ENCODE measurements around the gene SYT5. TPM values are rescaled to one million over a fixed set of nuclear protein-coding genes. Genes with fewer than 3 reads are reported as not detected.
"Not testable (repeated sequence)": the region's sequence is repeated elsewhere in the genome, so short reads cannot be mapped to it uniquely, and the experiment has no call there.

Gene SYT5
- total RNA-seq, 2 donors from 2014 or later, result 0.67 to 3.2 TPM

DNA sequence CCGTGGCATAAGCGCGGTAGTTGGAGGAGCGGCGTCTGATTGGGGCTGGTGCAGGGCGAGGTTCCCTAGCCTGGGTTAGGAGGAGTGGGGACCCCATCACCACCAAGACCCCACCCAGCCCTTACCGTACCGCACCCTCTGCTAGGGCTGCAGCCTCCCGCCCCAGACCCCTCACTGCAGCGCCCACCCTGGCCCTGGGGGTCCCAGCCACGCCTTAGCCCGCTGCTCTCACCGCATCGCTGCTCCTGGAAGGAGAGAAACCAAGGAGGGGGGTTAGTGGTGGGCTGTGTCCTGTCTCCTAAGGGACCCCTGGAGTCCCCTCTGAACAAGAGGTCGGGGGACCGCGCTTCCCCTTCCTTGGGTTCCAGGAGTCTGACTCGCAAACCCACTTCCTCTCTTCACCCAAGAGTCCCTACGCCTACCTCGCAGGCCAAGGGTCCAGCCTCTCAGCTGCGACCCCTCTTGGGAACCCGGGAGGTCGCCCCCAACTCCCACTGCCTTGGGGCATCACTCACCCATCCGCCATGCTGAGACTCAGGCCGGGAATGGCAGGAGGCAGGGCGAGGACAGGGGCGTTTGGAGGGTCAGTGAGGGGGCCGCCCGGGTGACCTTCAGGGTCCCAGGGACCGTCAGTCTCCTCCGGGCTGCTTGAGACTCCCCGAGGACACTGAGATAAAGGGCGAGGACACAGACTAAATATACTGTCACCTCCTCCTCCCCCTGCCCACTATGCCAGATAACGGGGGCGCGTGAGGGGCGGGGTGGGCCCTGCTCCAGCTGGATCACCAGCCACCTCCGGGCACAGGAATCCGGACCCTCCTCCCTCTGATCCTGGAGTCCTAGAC is 22.8 kb downstream of the SYT5 start, which contains the start of gene TNNI3:
TSS of gene TNNI3 (minus strand) at position 669 of the 845 bp plus-strand sequence. CDS start at position 526, 143 bp downstream.
- Histone ChIP-seq H3K4me3 (no peak within 1 kb of the TSS), H3K9ac (ENCODE audit: low read depth in 2 of 2, low read length in 2 of 2) (peak within 1 kb of the TSS in 1 of 2 donors; percentile 5), H3K27me3 (peaks cover 21% of the 10 kb centered on the region), H3K27ac (no peak within 1 kb of the TSS), H3K4me1 (no peaks in the 10 kb centered on the region), H3K9me3 (no peaks in the 10 kb centered on the region), H3K36me3 (no peaks in the 10 kb centered on the region)
- intact Hi-C loops (cut with DNase I), result no loop called here
- no peak for DNase-seq
- TF ChIP-seq, protein P1, sequence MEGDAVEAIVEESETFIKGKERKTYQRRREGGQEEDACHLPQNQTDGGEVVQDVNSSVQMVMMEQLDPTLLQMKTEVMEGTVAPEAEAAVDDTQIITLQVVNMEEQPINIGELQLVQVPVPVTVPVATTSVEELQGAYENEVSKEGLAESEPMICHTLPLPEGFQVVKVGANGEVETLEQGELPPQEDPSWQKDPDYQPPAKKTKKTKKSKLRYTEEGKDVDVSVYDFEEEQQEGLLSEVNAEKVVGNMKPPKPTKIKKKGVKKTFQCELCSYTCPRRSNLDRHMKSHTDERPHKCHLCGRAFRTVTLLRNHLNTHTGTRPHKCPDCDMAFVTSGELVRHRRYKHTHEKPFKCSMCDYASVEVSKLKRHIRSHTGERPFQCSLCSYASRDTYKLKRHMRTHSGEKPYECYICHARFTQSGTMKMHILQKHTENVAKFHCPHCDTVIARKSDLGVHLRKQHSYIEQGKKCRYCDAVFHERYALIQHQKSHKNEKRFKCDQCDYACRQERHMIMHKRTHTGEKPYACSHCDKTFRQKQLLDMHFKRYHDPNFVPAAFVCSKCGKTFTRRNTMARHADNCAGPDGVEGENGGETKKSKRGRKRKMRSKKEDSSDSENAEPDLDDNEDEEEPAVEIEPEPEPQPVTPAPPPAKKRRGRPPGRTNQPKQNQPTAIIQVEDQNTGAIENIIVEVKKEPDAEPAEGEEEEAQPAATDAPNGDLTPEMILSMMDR (IDR thresholded peaks at IDR 0.05), result no peak

DNA sequence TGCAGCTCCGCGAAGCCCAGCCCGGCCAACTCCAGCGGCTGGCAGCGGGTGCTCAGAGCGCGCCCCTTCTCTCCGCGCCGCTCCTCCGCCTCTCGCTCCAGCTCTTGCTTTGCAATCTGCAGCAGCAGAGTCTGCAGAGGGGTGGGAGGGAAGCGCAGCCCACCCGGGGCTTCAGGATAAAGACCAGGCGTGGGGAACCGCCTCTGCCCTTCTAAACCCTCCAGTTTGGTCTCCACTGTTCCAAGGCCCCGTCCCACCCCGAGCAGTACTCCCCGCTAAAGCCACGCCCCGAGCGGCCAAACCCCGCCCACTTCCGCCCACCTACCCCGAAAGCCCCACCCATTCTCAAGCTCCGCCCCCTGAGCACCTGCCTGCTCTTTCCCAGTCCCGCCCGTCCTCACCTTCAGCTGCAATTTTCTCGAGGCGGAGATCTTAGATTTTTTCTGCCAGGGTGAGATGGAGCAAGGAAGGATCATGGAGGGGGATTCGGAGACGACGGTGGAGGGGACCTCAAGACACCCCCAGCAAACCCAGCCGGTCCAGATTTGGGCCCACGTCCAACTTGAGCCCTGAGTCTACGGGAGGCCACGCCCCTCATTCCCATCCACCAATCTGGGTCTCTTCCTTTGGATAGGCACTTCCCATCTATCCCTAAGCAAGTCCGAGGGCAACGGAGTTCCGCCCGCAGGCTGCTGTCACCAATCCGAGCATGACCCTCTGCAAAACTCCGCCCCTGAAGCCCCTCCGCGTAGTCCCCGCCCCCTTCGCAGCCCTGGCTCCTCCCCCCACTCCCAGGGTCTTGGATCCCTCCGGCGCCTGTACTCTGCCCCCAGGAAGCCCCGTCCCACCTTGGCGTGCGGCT is 23.7 kb downstream of the SYT5 start:
- Histone ChIP-seq H3K36me3 (no peaks in the 10 kb centered on the region), H3K4me3 (peak overlapping the region; percentile 15), H3K9ac (ENCODE audit: low read depth in 2 of 2, low read length in 2 of 2) (peak overlapping the region in 1 of 2 donors; percentile 5), H3K4me1 (no peaks in the 10 kb centered on the region), H3K27ac (no peak overlapping the region), H3K27me3 (peaks cover 13% of the 10 kb centered on the region), H3K9me3 (no peaks in the 10 kb centered on the region)
- TF ChIP-seq, protein P1 (IDR thresholded peaks at IDR 0.05), result no peak
- peak; percentile 91 for DNase-seq
- intact Hi-C loops (cut with DNase I), result no loop called here

DNA sequence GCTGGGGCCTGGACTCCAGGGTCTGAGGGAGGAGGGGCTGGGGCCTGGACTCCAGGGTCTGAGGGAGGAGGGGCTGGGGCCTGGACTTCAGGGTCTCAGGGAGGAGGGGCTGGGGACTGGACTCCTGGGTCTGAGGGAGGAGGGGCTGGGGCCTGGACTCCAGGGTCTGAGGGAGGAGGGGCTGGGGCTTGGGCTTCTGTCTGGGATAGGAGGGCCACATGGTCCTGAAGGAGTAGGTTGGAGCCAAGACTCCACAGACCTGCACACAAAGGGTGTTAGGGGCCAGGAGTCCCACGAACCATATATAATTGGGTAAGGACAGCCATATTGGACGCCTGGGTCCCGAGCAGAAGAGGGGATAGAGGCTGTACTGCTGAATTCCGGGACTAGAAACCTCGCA is 24.3 kb downstream of the SYT5 start:
- H3K36me3 ChIP-seq; H3K4me1 ChIP-seq; H3K9me3 ChIP-seq; DNase-seq; H3K9ac ChIP-seq (ENCODE audit: low read depth in 2 of 2, low read length in 2 of 2); H3K27ac ChIP-seq; intact Hi-C loops (cut with DNase I): not testable (repeated sequence)
- Histone ChIP-seq H3K27me3 (peaks cover 11% of the 10 kb centered on the region), H3K4me3 (peak overlapping the region; percentile 15)

DNA sequence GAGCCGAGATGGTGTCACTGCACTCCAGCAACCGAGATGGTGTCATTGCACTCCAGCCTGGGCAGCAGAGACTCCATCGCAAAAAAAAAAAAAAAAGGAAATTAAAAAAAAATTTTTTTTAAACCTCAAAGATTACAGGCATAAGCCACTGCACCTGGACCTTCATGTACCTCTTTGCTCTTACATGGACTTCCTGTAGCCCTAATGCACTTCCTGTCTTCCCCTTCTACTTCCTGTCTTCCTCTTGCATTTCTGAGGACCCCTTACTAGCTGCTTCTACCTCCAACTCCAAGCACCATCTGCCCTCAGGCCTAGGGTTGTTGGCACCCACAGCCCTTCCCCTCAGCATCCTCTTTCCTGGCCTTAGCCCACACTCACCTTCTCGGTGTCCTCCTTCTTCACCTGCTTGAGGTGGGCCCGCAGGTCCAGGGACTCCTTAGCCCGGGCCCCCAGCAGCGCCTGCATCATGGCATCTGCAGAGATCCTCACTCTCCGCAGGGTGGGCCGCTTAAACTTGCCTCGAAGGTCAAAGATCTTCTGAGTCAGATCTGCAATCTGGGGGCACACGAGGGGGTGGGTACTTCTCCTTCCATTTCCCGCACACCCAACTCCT is 26.3 kb downstream of the SYT5 start:
- TF ChIP-seq, protein P1 (IDR thresholded peaks at IDR 0.05), result no peak
- no peaks in the 10 kb centered on the region for H3K4me1 ChIP-seq
- H3K27ac ChIP-seq, result no peak overlapping the region
- no peaks in the 10 kb centered on the region for H3K36me3 ChIP-seq
- H3K4me3 ChIP-seq, result no peak overlapping the region
- DNase-seq, result no peak
- intact Hi-C loops (cut with DNase I), result no loop called here
- H3K9ac ChIP-seq (ENCODE audit: low read depth in 2 of 2, low read length in 2 of 2), result no peak overlapping the region
- H3K9me3 ChIP-seq, result no peaks in the 10 kb centered on the region
- H3K27me3 ChIP-seq, result peaks cover 11% of the 10 kb centered on the region

DNA sequence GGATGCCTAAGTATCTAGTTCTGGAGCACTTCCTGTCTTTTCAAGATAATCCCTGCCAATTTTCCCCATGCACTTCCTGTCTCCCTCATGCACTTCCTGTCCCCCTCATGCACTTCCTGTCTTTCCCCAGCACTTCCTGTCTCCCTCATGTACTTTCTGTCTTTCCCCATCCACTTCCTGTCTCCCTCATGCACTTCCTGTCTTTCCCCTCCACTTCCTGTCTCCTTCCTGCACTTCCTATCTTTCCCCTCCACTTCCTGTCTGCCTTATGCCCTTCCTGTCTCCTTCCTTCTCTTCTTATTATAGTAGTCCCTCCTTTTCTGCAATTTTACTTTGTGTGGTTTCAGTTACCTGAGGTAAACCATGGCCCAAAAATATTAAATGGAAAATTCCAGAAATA is 28.1 kb downstream of the SYT5 start:
- Histone ChIP-seq H3K4me1 (no peaks in the 10 kb centered on the region), H3K36me3 (no peaks in the 10 kb centered on the region), H3K27me3 (peaks cover 4% of the 10 kb centered on the region), H3K9ac (ENCODE audit: low read depth in 2 of 2, low read length in 2 of 2) (no peak overlapping the region), H3K4me3 (no peak overlapping the region), H3K27ac (no peak overlapping the region), H3K9me3 (no peaks in the 10 kb centered on the region)
- DNase-seq, result no peak
- TF ChIP-seq, protein P1 (IDR thresholded peaks at IDR 0.05), result no peak
- intact Hi-C loops (cut with DNase I), result no loop called here
